HuH-7 (cell line): ENCODE results near the gene DPM1.

Source experiments
- DNase-seq: peaks from one replicate; pipeline ENCODE4 v3.0.0; 2011; ENCODE audit warnings: low spot score

The DPM1 gene

GRCh38 chr20:50895111-50895830, 63.1 kb downstream of the DPM1 start:
- DNase-seq, result no peak

DNA sequence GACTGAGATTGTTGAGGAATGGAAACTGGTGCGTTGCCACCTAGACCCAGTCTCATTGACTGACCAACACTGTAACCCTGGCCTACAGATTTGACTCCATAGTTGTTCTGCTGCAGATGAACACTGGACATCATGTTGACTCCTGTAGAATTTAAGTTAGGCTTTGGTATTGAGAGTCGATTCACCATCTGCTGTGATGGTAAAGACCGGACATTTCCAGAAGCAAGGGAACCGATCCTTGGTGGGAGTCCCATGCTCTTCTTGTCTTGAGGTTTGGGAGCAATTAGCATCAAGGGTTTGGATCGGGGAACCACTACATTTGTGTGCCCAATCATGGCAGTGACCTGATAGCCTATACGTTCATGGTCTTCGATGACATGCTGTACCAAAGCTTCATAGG, 64.7 kb downstream of the DPM1 start:
- DNase-seq, result no peak

- DNase-seq, result no peak
Measured at GRCh38 chr20:50892394-50892793, 65.9 kb downstream of the DPM1 start.

DNA sequence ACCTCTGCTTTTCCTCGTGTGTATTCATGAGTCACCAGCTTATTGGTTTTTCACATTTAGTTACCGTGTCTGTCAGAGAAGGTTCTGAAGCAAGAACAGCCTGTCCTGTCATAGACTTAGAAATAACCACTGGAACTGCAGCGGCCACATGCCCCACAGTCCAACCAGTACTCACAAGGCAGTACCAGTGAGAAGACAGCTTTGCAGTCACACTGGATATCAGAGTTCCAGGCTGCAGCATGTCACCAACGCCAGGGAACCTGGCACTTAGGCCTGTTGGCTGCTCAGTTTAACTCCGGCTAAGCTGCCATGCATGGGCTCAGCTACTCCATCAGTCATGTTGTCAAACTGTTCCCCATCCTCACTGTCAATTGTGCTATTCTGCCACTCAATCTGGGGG, 67.2 kb downstream of the DPM1 start:
- no peak for DNase-seq

GRCh38 chr20:50887576-50887975, 70.8 kb downstream of the DPM1 start:
- DNase-seq, result no peak

- DNase-seq, result no peak
Measured at GRCh38 chr20:50886184-50886790, 72.0 kb downstream of the DPM1 start.

GRCh38 chr20:50885781-50886180, 72.6 kb downstream of the DPM1 start:
- DNase-seq, result no peak

DNA sequence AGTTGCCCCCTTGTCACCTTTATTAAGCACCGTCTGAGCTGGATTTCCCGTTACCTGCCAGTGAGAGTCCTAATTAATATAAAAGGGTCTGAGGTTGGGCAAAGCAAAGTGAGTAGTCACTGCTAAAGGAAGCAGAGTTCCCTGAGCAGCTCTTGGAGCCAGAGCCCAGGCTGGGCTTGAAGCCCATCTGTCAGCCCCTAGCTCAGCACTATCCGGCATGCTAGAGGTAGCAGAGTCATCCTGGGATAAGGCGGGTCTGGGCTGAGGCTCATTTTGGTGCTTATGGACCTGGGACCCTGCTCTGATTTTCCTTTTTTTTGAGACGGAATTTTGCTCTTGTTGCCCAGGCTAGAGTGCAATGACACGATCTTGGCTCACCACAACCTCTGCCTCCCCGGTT, 73.3 kb downstream of the DPM1 start:
- no peak for DNase-seq
